Endothelial cell of umbilical vein (primary cell): ENCODE measurements around the gene CCDC85B. TPM values are rescaled to one million over a fixed set of nuclear protein-coding genes. Genes with fewer than 3 reads are reported as not detected.

ENCODE experiments used
- BruUV-seq: library from RNA; stranded (reverse); fragments of 400-500 nt; replicated peaks from 2 replicates; lab custom pipeline; 2021; lab: Mats Ljungman, UMichigan
- CTCF ChIA-PET: fragments of 300-600, 350-600 bp; sonication (Branson Sonifier 250); formaldehyde crosslinking; loops from one replicate; lab custom pipeline; 2021; ENCODE audit warnings: antibody characterized with exemption, inconsistent platforms; lab: Charles Lee
- POLR2A ChIA-PET: fragments of 300-600, 350-600 bp; sonication (Branson Sonifier 250); formaldehyde crosslinking; loops from one replicate; lab custom pipeline; 2021; ENCODE audit warnings: antibody characterized with exemption, inconsistent platforms; lab: Charles Lee
- DNase-seq: peaks from one replicate; pipeline ENCODE4 v3.0.0-alpha.2; 2011; ENCODE audit warnings: low read depth, low spot score
- FAIRE-seq: peaks from 2 replicates; lab custom pipeline; 2011; peaks lifted over from hg19 to GRCh38; lab: Jason Lieb, UNC
- H2AFZ ChIP-seq: 2 replicates; pipeline ENCODE4 v1.6.0; 2012; ENCODE audit warnings: low read depth, low read length, control low read depth, inconsistent platforms
- H3K27ac ChIP-seq: 2 replicates; pipeline ENCODE4 v1.5.1; 2011; ENCODE audit warnings: low read depth, mild to moderate bottlenecking, control low read depth, low read length, moderate library complexity; ENCODE audit not compliant: insufficient read depth
- H3K27me3 ChIP-seq, 2 experiments: 2 replicates each; pipeline versions ENCODE4 v1.6.0 to v1.6.1; 2011; ENCODE audit warnings: low read length in 2 of 2, mixed read lengths in 1 of 2; ENCODE audit not compliant: control insufficient read depth in 2 of 2, insufficient read depth in 2 of 2
- H3K36me3 ChIP-seq, 2 experiments: 2 replicates in 1 of 2; 3 replicates in 1 of 2; pipeline ENCODE4 v1.5.1; 2011; ENCODE audit warnings: low read length in 2 of 2, mild to moderate bottlenecking in 1 of 2, moderate library complexity in 1 of 2; ENCODE audit not compliant: control insufficient read depth in 2 of 2, insufficient read depth in 2 of 2; ENCODE audit errors: extremely low read depth in 1 of 2
- H3K4me1 ChIP-seq: 3 replicates; pipeline ENCODE4 v1.5.1; 2011; ENCODE audit warnings: mild to moderate bottlenecking, low read length; ENCODE audit not compliant: control insufficient read depth, insufficient read depth; ENCODE audit errors: extremely low read depth
- H3K4me2 ChIP-seq: 2 replicates; pipeline ENCODE4 v1.6.1; 2011; ENCODE audit warnings: low read length, control low read depth, mixed read lengths; ENCODE audit not compliant: insufficient read depth
- H3K4me3 ChIP-seq, 3 experiments: fragments of 200-600 bp in 1 of 3; sonication (generic), shearing (Covaris generic) in 1 of 3; replicated peaks in 1 of 3; 2 replicates each; pipeline ENCODE4 v1.5.1; 2011 to 2016; ENCODE audit warnings: control low read depth in 3 of 3, low read length in 3 of 3, mild to moderate bottlenecking in 2 of 3, inconsistent platforms in 1 of 3, low read depth in 1 of 3, moderate library complexity in 1 of 3; ENCODE audit not compliant: insufficient read depth in 1 of 3
- H3K79me2 ChIP-seq: 2 replicates; pipeline ENCODE4 v1.6.0; 2012; ENCODE audit warnings: low read length, inconsistent platforms; ENCODE audit not compliant: control insufficient read depth, insufficient read depth
- H3K9ac ChIP-seq: replicated peaks from 2 replicates; pipeline ENCODE3; 2011; ENCODE audit warnings: low read length, control low read depth; ENCODE audit not compliant: insufficient read depth; ENCODE audit errors: extremely low read depth
- H3K9me1 ChIP-seq: replicated peaks from 3 replicates; pipeline ENCODE4 v1.6.0; 2011; ENCODE audit warnings: mild to moderate bottlenecking, low read length; ENCODE audit not compliant: control insufficient read depth, insufficient read depth; ENCODE audit errors: extremely low read depth
- H3K9me3 ChIP-seq: replicated peaks from 2 replicates; pipeline ENCODE4 v1.5.1; 2012; ENCODE audit warnings: low read length, inconsistent platforms; ENCODE audit not compliant: control insufficient read depth, insufficient read depth
- H4K20me1 ChIP-seq: replicated peaks from 2 replicates; pipeline ENCODE3; 2011; ENCODE audit warnings: mild to moderate bottlenecking, low read length; ENCODE audit not compliant: control insufficient read depth, insufficient read depth; ENCODE audit errors: extremely low read depth
- EZH2 ChIP-seq: IDR thresholded peaks from 2 replicates; pipeline ENCODE4 v1.6.1; 2012; ENCODE audit warnings: borderline replicate concordance, low read depth, mild to moderate bottlenecking, moderate library complexity, low read length, inconsistent platforms; ENCODE audit not compliant: severe bottlenecking
- FOS ChIP-seq: IDR thresholded peaks from 2 replicates; pipeline ENCODE4 v1.6.1; 2011; ENCODE audit warnings: mild to moderate bottlenecking, low read length, moderate library complexity, borderline replicate concordance; ENCODE audit not compliant: insufficient read depth
- GATA2 ChIP-seq: IDR thresholded peaks from 2 replicates; pipeline ENCODE4 v1.7.0; 2011; ENCODE audit warnings: low read depth, mild to moderate bottlenecking, moderate library complexity, mixed read lengths, low read length; ENCODE audit not compliant: insufficient read length, insufficient read depth
- JUN ChIP-seq: IDR thresholded peaks from 2 replicates; pipeline ENCODE4 v1.6.1; 2011; ENCODE audit warnings: borderline replicate concordance, low read depth; ENCODE audit not compliant: insufficient read length, insufficient read depth
- MYC ChIP-seq: IDR thresholded peaks from one replicate; pipeline ENCODE4 v1.6.1; 2011; ENCODE audit warnings: mild to moderate bottlenecking, low read depth, low read length
- POLR2A ChIP-seq: IDR thresholded peaks from 2 replicates; pipeline ENCODE4 v1.6.1; 2012; ENCODE audit warnings: low read depth, mild to moderate bottlenecking, control low read depth, low read length
- POLR2AphosphoS5 ChIP-seq: IDR thresholded peaks from 2 replicates; pipeline ENCODE4 v1.6.1; 2012; ENCODE audit warnings: low read depth, mild to moderate bottlenecking, control low read depth, low read length, moderate library complexity; ENCODE audit not compliant: insufficient read depth
- dilution Hi-C: fragments of 300-500 bp; cut with MboI; formaldehyde crosslinking; loops from one replicate; pipeline ENCODE4 v1.15.0; 2019; ENCODE audit warnings: low sequenced_read_pairs; ENCODE audit not compliant: extremely low pct_ligation_motif_present
- intact Hi-C: fragments of 100-400 bp; cut with micrococcal nuclease; formaldehyde crosslinking; loops from one replicate; pipeline ENCODE4 v1.10.0; 2022
- polyA plus RNA-seq, 4 experiments: library from polyadenylated mRNA; depleted of rRNA in 3 of 4; stranded (reverse) in 3 of 4; unstranded in 1 of 4; fragments of >200 nt; gene quantifications; 2 replicates each; pipeline versions ENCODE4 v1.2.1 to v1.2.3, GENCODE V29; 2011 to 2012; ENCODE audit warnings: missing spikeins in 1 of 4
- total RNA-seq: library from RNA; stranded (reverse); gene quantifications from 2 replicates; pipeline ENCODE4 v1.2.3, GENCODE V29; 2021
- TF ChIP-seq, protein P1 (sequence below): IDR thresholded peaks from 2 replicates; pipeline ENCODE4 v1.6.1; 2011; ENCODE audit not compliant: insufficient read depth, insufficient read length
- TF ChIP-seq, protein P2 (sequence below), 2 donors: IDR thresholded peaks; 1 replicate in 1 of 2; 2 replicates in 1 of 2; pipeline ENCODE4 v1.5.1; 2011; ENCODE audit warnings: low read length in 2 of 2, mild to moderate bottlenecking in 2 of 2, moderate library complexity in 2 of 2, control low read depth in 1 of 2, inconsistent platforms in 1 of 2, low read depth in 1 of 2; ENCODE audit not compliant: insufficient read depth in 1 of 2; ENCODE audit errors: extremely low read depth in 1 of 2

Gene CCDC85B
- total and polyA plus RNA-seq, 2 donors (not counting 3 experiments of a cell fraction or from before 2014, with no cell fraction given), result 105 to 107 TPM

DNA sequence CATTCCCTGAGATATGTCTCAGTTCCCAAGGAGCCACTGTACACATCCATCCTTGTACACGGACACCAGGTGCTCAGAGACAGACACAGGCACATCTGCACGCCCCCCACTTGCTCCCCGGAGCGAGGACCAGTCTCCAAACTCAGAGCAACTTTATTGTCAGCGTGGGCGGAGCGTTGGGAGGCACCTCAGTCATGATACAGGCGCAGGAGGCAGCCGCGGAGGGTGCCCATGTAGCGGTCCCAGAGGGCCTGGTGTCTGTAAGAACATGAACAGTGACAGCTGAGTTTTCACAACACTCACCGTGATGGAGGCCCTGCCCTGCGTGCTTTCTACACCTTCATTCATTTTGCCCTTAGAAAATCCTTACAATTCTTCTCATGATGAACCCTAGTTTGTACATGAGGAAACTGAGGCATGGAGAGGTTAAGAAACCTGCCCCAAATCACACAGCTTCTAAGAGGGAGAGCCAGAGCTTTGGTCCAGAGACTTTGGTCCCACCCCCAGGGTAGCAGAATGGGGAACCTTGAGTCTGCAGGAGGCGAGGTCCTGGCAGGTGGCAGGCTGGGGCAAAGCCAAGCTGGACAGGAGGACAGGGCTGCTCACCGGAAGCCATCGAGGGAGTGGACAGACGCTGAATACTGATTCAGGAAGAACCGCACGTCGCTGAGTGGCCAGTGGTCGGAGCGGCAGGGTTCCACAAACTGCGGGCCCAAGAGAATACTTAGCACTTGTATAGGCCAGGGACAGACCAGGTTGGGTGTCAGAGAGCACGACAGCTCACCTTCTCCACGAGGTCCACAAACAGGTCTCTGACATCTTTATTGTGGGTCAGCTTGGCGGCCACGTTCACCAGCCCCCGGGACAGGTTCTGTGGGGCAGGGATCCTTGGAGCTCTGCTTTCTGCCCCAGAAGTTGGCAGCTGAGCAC lies 6.4 kb upstream of the CCDC85B start:
- Histone ChIP-seq H3K27me3 (no peaks in the 10 kb centered on the region), H3K36me3 (peaks cover 4 to 30% of the 10 kb centered on the region in 2 experiments), H3K9ac (no peak overlapping the region), H3K9me3 (no peaks in the 10 kb centered on the region), H3K27ac (no peak overlapping the region), H3K4me1 (peaks cover 16% of the 10 kb centered on the region), H3K4me3 (no peak overlapping the region), H3K79me2 (peaks cover 11% of the 10 kb centered on the region), H4K20me1 (no peaks in the 10 kb centered on the region), H3K4me2 (no peak overlapping the region), H2AFZ (no peak overlapping the region), H3K9me1 (no peaks in the 10 kb centered on the region)
- BruUV-seq, result no TSS peak
- DNase-seq (no peak), FAIRE-seq (no peak)
- TF ChIP-seq POLR2AphosphoS5 (no peak), JUN (no peak), GATA2 (no peak), POLR2A (no peak)
- ChIA-PET CTCF (interaction anchor here (0.5 to 3.4 kb wide), 49 partner anchors 8 to 344 kb away, joined by 3 to 115 read pairs (median 5); partner anchors contain the start of genes AP5B1, BANF1, CFL1 and EFEMP2), POLR2A (interaction anchor here (1.1 to 1.9 kb wide), 2 partner anchors 14 to 25 kb away, joined by 3 to 17 read pairs; partner anchors contain the start of genes CFL1 and MUS81)
- intact Hi-C loops, result loop anchor here (1.0 kb wide), 1 partner anchor 105 kb away; no protein-coding TSS in a partner anchor
- dilution Hi-C loops, result no loop called here

DNA sequence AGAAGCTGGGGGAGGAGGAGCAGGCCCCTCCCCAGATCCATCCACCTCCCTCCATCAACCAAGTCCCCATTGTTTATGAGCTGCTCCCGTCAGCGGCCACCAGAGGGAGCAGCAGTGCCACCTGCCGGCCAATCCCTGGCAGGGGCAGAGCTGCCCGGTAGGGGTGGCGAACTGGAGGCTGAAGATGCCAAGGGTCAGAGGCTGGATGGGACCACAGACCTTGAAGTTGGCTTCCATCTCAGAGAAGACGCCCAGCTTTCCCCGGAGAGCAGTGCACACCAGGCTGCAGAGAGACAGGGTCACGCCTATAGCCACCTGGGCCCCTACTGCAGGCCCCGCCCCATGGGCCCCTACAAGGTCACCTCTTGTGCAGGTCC lies 5.8 kb upstream of the CCDC85B start:
- H3K4me3 ChIP-seq, result no peak overlapping the region
- BruUV-seq, result no TSS peak
- no peaks in the 10 kb centered on the region for H3K9me3 ChIP-seq
- ChIA-PET CTCF (interaction anchor here (0.5 to 3.4 kb wide), 51 partner anchors 8 to 344 kb away, joined by 3 to 115 read pairs (median 5); partner anchors contain the start of genes AP5B1, BANF1, CFL1 and EFEMP2), POLR2A (interaction anchor here (1.1 to 1.9 kb wide), 3 partner anchors 14 to 26 kb away, joined by 3 to 17 read pairs (median 4); partner anchors contain the start of genes CFL1, FOSL1 and MUS81)
- H3K9me1 ChIP-seq, result no peaks in the 10 kb centered on the region
- H3K9ac ChIP-seq, result no peak overlapping the region
- H3K27me3 ChIP-seq, result no peaks in the 10 kb centered on the region
- H4K20me1 ChIP-seq, result no peaks in the 10 kb centered on the region
- dilution Hi-C loops (no loop called here), intact Hi-C loops (loop anchor here (1.0 to 5.0 kb wide), 2 partner anchors 48 to 105 kb away; no protein-coding TSS in a partner anchor)
- H3K4me1 ChIP-seq, result peaks cover 23% of the 10 kb centered on the region
- DNase-seq (peak; percentile 78), FAIRE-seq (peak; percentile 82)
- TF ChIP-seq MYC, result no peak
- TF ChIP-seq, protein P1, sequence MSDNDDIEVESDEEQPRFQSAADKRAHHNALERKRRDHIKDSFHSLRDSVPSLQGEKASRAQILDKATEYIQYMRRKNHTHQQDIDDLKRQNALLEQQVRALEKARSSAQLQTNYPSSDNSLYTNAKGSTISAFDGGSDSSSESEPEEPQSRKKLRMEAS, result no peak
- TF ChIP-seq, protein P2, sequence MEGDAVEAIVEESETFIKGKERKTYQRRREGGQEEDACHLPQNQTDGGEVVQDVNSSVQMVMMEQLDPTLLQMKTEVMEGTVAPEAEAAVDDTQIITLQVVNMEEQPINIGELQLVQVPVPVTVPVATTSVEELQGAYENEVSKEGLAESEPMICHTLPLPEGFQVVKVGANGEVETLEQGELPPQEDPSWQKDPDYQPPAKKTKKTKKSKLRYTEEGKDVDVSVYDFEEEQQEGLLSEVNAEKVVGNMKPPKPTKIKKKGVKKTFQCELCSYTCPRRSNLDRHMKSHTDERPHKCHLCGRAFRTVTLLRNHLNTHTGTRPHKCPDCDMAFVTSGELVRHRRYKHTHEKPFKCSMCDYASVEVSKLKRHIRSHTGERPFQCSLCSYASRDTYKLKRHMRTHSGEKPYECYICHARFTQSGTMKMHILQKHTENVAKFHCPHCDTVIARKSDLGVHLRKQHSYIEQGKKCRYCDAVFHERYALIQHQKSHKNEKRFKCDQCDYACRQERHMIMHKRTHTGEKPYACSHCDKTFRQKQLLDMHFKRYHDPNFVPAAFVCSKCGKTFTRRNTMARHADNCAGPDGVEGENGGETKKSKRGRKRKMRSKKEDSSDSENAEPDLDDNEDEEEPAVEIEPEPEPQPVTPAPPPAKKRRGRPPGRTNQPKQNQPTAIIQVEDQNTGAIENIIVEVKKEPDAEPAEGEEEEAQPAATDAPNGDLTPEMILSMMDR (IDR thresholded peaks at IDR 0.05; ENCODE audit: extremely low read depth in 1 of 2, insufficient read depth in 1 of 2, low read depth in 1 of 2, low read length in 2 of 2), result peak; percentile 99 to 100
- no peak for TF ChIP-seq FOS
- TF ChIP-seq POLR2A, result no peak
- no peak for TF ChIP-seq GATA2
- no peak for TF ChIP-seq EZH2
- peak; percentile 49 for TF ChIP-seq POLR2AphosphoS5
- no peak for TF ChIP-seq JUN
- H3K27ac ChIP-seq, result no peak overlapping the region
- no peak overlapping the region for H3K4me2 ChIP-seq
- peaks cover 4 to 30% of the 10 kb centered on the region in 2 experiments for H3K36me3 ChIP-seq
- H2AFZ ChIP-seq, result no peak overlapping the region
- H3K79me2 ChIP-seq, result peaks cover 11% of the 10 kb centered on the region
